NCI-H69 (cell line): ENCODE measurements around the gene B4GALT1.
"Not testable (repeated sequence)": the region's sequence is repeated elsewhere in the genome, so short reads cannot be mapped to it uniquely, and the experiment has no call there.

Experiments used
- DNase-seq: peaks from one replicate; lab custom pipeline; 2025; lab: John Stamatoyannopoulos, UW

B4GALT1 gene

DNA sequence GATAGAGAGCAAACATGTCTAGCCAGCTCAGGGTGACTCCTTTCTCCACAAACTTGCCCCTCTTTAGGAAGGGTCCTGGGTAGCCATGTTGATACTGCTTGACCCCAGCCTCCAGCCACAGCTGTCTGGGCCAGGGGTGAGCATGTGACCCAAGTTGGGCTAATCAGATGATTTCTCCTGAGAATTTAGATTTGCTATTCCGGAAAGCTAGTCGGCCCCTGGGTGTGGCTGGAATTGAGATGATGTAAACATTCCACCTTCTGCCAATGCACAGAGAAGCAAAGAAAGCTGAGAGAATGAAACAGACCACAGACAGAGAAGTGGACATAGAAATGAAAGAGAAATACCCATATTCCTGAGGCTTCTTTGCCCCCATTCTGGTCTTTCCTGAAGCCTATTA lies 17.8 kb upstream of the B4GALT1 start:
- peak; percentile 74 for DNase-seq

DNA sequence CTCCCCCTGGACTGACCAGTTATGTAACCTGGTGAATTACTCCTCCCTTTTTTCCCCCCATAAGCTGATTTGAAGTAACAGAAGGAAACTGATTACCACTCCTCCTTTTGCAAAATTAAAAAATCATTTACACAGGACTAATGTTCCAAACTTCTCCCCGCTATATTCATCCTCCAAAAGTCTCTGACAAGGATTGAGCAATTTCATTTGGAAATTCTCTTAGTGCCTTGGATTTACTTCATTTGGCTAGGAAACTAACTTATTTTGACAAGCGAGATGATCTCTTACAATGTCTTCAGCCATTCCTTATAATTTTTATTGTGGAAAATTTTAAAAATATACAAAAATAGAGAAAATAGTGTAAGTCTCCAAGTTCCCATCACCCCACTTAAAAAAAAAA lies 15.4 kb upstream of the B4GALT1 start:
- no peak for DNase-seq

DNA sequence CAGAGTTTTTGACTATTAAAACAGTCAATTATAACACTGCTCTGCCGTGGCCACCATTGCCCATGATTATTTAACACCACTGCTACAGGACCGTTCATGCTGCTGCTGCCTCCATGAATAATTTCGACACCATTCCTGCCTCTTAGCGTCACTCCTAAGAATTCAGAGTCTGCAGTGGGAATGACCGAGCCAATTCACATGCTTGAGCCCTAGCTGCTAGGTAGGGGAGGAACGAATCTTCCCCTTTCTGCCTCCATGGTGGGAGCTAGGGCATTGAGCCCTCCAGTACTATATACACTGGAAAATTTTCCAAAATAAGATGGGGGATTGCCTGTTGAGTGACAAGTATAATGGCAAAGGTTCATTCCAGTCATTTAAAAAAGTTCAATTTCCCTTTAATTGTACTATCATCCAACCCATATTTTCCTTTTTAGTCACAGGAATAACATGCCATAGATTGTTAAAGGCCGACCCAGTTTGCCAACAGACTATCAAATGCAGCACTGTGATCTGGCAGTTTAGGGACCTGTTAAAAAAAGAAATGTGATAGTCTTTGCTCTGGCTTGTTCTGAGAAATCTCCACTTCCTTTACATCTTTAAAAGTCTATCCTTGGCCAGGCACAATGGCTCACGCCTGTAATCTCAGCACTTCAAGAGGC lies 13.5 kb upstream of the B4GALT1 start:
- no peak for DNase-seq

DNA sequence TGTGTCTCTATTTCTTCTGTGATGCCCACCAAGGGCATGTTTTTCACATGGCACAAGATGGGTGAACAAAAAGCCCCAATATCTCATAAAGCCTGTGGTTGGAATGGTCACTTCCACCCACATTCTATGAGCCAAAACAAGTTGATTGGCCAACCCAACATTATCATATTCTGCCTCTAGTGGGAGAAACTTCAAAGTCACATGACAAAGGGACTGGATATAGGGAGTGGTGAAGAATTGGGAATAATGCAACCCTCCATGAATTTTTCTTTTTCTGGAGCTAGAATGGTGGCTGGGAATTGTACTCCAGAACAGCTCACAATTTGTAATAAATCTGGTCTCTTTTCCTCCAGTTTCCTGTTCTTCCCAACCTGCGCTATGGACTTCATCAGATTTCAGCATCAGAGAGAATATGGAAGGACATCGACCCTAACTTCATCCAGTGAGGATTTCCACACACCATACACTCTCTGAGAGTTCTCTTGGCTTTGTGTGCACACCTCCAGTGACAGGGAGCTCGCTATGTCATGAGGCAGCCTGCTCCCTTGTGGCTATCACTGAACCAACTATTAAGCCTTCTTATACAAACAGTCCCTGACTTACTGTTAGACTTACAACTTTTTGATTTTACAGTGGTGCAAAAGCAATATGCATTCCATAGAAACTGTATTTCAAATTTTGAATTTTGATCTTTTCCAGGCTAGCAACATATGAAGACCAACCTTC lies 12.0 kb upstream of the B4GALT1 start:
- DNase-seq = no peak

DNA sequence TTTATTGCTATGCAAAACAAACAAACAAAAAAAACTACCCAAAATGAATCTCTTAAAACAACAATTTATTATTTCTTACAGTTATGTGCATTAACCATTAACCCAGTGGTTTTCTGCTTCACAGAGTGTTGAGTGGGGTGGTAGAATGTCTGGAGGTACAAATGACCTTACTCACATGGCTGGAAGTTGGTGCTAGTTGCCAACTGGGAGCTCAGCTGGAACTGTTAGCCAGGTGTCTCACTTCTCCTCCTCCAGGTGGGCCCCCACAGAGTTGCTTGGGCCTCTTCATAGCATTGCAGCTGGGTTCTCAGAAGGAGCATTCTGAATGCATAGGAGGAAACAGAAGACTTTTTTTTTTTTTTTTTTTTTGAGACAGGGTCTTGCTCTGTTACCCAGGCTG lies 10.5 kb upstream of the B4GALT1 start:
- no peak for DNase-seq

DNA sequence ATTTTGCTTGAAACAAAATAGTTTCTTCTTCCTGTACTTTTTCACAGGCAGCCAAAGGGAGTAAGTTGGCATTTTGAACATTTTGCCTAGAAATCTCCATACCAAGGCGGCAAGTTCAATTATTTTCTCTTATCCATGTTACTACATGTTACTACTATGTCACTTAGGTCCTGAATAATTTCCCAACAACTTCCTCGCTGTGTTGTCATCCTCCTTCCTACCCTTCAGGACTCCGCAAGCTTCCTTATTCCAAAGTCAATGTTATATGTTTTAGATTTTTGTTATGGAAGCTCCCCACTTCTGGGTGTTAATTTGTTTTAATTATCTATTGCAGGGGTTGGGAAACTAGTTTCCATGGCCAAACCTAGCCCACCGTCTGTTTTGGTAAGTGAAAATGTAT lies 9.9 kb upstream of the B4GALT1 start:
- DNase-seq = no peak

DNA sequence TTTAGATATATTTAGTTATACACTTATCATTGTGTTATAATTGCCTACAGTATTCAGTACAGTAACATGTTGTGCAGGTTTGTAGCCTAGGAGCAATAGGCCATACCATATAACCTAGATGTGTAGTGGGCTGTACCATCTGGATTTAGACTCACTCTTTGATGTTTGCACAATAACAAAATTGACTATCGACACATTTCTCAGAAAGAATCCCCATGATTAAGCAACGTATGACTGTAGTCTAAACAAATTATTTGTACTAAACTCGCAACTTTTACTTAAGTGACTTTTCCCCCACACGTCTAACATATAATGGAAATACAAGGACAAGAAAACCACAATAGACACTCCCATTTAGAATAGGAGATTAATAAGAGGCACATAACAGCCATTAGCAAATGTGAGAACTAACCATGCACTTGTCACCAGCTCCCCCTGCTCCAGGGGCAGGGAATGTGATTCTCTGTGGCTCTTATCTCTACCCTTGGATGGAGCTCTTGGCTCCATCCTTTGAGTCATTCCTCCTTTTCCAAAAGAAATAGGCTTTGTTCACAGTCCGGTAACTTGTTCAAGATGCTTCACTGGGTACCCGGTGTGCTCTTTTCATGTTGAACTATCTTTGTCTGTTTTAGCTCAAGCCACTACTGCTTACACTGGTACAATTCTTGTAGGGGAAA lies 8.7 kb upstream of the B4GALT1 start:
- no peak for DNase-seq

DNA sequence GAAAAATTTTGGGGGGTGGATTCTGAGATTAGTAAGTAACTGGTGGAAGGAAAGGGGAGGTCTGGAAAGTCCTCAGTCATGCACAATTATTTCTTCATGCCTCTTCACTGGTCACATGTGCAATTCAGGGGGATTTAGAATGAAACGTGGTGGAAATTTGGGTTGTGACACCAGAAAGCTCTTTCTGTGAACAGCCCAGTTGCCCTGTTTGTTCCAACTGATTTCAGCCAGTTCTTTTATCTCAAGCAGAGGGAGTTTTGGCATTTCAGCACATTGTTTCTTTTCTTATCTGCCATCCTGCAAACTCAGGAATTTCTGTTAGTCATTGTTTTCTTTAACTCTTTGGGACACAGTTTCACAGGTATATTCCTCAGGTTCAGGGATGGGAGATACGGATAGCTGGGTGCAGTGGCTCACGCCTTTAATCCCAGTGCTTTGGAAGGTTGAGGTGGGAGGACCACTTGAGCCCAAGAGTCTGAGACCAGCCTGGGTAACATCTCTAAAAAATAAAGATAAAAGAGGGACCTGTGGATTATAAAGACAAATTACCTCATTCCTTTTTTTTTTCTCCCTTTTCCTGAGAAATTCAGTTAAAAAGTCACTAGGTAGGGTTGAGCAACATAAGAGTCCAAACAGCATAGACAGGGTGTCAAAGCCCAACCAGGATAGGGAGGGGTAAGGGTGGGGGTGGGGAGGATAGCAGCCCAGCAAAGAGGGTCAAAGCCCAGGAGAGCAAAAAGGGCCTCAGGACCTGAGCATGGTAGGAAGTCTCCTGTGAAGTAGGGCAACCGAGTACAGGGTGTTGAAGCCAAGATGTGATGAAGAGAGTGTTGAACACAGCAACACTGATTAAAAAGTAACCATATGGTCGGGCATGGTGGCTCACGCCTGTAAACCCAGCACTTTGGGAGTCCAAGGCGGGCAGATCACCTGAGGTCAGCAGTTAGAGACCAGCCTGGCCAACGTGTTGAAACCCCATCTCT lies 5.4 kb upstream of the B4GALT1 start:
- DNase-seq = no peak

DNA sequence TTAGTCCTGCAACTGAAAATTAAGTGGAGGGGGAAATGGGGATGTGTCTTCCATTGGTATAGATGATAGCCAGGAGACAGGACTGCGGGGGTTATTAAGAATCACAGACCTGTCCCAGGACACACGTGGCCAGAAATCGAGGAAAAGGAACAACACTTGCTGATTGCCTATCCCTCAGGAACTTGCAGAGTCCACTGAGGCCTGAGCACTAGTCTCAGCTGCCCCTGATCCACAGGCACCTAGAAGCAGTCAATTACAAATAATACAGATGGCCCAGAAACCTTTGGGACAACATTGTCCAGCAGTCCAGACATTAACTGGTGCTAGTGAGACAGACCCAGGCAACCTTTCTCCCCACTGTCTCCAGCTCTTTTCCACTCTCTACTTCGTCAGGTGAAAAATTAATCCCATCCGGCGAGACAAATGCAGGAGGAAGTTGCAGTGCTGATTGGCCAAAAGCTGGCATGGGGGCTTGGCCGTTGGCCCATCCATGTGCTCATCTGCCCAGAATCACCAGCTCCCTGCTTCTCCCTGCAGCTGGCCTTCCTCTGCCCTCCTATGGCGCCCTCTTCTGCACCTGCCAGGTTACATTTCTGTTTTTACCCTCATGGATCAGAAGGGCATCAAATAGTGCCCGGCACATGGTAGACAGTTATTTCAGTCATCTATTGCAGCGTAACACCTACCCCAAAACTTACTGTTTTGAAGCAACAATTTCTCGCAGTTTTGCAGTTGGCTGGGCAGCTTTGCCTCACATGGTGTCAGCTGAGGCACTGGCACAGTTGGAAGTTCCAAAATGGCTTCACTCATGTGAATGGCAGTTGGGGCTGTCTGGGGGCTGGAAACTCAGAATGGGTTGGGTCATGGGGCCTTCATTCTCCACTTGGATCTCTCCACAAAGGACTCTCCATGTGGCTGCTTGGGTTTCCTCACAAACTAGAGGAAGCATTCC lies 3.6 kb upstream of the B4GALT1 start:
- peak; percentile 91 for DNase-seq

DNA sequence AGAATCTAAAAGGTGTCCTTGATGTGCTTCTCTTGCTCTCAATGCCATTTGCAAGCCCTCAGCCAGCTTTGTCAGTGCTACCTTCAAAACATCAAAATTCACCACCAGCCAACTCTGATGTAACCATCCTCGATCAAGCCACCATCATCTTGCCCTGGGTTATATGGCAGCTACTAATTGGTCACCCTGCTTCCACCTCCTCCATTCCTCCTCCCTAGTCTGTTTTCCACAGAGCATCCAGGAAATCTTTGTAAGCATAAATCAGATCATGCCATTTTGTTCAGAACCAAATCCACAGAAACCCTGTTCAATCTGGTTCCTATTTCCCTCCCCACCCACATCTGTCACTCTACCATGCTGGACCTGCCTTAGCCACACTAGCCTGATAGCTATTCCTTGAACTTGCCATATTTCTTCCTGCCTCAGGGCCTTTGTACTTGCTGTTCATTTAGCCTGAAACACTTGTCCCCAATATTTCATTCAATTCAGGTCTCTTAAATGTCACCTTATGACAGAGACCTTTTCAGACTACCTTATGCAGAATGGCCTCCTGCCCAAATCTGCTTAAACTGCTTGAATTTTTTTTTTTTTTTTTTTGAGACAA lies 1.9 kb upstream of the B4GALT1 start:
- no peak for DNase-seq

DNA sequence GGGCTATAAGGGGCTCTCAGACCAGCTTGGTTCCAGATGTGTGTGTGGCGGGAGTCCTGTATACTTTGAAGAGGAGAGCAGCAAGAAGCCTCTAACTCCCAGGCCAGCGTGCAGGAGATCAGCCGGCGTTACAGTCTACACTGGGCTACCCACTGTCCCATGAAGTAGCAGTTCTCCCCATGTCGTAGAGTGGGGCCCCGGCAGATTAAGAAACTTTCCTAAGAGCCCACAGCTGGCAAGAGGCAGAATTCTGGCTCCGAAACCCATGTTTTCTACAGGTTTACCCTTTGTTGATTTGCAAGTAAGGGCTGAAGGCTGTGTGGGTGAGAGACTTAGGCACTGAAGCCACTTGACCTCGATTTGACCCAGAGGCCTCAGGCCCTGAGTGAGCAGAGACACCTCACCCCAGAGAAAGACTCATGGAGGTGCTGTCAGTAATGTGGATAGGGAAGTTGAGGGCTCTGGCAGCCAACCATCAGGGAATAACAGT lies 881 bp upstream of the B4GALT1 start:
- DNase-seq = no peak

DNA sequence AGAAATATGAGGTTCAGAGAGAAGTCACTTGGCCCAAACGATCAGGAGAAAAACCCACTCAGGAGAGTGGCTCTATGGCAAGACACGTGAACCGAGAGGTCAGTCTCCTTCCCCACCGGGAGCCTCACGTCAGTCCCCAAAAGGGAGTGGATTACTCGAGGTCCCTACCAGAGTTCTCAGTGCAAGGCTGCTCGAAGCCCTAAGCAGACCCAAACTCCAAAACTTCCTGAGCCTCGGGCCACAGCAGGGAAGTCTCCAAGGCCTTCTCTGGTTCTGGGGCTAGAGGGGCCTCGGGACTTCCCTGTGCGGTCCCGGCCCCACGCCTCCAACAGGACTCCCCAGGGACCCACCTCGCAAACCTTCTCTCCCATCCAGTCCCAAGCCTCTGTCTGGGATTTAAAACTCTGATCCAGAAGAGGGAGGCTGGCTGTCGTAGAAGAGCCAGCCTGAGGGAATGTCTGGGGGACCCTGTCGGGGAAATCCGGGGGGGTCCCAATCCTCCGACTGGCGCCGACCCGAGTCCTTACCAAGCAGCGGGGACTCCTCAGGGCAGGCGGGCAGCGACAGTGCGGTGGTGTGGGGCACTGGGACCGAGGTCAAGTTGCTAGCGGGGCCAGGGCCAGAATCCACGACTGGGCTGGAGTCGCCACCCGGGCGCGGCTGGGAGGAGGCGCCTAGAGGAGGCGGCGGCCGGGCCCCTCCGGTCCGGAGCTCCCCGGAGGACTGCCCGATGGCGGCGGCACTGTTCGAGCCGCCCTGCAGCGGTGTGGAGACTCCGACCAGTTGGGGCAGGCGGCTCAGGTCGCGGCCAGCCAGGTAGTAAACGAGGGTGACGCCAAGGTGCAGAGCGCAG lies 679 bp downstream of the B4GALT1 start:
- peak; percentile 71 for DNase-seq

DNA sequence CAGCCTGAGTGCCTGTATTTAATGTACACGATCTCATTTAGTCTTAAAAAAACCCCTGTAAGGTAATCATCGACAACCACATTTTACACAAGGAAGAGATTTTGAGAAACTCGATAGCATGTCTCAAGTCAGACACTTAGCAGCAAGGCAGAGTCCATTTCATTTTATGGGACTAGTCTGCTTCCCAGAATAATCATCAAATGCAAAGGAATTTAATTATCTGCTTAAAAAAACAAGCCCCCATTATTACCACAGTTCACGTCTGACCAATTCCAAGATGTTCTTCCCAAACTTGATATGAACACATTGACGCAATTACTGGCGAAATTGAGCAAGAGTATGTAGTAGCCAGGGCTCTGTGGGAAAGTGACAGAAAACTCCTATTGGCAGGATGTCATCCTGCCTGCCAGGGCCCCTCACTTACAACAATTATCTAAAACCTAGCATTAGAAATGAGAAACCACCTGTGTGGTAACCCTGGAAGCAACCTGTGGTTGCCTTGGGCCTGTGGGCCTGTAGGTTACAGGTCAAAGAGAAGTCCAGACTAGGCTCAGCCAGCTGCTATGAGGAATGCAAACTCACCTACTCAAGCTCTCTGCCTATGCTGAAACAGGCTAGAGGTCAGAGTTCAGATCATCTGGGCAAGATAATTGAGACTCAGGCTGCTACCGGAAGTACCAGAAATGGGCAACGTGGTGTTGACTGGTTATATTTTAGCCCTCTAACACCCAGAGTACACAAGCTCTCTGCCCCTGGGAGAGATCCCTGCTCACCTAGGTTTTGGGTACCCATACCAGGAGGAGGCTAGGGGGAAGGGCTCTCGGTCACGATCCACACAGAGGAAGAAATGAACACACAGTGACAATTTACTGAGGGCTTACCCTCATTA lies 1.6 kb downstream of the B4GALT1 start:
- DNase-seq = peak; percentile 80

DNA sequence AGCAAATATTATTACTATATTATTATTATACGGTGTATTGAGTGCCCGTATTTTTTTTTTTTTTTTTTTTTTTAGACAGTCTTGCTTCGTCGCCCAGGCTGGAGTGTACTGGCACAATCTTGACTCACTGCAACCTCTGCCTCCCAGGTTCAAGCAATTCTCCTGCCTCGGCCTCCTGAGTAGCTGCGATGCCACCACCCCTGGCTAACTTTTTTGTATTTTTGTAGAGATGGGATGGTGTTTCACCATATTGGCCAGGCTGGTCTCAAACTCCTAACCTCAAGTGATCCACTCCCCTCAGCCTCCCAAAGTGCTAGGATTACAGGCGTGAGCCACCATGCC lies 2.2 kb downstream of the B4GALT1 start:
- not testable (repeated sequence) for DNase-seq

DNA sequence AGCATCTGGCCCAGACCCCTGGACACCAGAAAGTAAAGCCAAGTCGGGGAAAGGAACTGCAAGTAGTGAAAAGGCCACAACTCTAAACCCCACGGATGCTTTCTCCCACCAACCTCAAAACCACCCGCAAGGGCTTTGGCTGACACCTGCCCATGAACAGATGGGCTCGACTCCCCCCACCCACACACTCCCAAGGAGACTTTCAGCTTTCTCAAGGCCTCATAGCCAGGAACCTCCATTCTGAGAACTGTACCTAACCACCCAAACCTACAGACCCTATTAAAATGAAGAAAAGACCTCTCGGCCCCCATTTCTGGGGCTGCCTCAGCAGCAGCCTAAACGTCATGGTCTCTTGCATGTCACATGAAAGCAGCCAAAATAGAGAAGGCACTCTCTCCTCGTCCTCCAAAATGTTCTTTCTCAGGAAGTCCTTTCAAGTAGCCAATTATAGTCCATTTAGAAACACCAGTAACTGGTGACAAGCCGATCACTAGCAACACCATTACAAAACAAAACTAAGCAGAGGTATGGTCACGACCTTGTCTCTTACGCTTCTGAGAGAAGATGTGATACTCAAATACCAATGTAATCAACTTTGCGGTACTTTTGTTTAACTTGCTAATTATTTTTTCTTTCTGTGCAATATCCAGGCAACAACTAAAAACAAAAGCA lies 2.9 kb downstream of the B4GALT1 start:
- DNase-seq = peak; percentile 34

DNA sequence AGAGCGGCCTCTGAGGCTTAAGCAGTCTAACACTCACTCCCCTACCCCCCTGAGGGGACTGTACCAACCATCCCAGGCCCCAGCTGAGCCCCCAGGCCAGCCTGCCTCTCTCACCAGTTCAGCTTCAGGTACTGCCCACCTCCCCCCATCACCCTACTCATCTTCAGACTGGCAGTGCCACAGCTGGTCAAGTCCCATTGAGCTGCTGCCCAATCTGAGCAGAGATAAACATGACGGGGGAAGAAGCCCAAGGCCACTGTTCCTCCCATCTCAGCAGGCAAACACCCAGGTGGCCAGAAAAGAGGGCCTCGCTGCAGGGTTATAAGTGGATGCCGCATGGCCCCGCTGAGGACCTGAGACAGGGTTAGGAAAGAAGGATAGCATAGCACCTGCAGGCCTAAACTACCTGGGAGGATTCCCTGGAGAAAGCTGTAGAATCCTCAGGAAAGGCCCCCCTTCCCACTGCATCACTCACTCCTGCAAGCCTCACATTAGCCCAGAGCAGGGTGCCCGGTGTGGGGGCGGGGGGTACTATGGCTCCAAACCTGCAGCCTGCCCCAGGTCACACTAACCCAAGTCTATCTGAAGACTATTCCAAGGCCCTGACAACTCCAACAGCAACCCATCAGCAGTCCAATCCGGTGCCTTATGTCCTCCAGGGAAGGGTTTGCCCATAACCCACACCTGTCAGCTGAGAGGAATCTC lies 3.6 kb downstream of the B4GALT1 start:
- DNase-seq = peak; percentile 71

DNA sequence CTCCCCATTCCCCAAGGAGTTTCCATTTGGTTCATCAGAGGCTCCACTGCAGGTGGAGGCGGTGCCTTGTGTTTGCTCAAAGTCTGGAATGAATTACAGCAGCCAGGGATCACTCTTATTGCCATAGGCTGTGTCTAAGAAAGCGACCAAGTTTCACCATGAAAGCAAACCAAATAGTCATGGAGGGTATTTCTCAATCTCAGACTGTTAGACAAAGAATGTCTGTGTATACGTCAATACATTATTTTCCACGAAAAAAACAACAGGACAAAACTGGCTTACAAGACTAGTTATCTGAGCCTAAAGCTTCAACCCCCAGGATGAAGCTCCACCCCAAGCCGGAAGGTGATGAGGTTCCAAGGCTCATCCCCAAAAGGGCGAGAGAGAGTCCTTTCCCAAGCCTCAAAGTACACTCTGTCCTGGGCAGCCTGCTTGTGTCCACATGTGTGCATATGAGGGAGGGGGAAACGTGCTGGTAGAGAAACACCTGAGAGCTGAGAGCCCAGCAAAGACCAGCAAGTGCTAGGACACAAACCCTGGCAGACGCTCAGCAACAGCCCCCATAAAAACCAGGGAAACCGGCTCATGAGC lies 4.3 kb downstream of the B4GALT1 start:
- peak; percentile 82 for DNase-seq
